Activated CD4-positive, alpha-beta T cell treated with anti-CD3 and anti-CD28 coated beads, Interleukin-2, amount 10 ng/mL, durations not matched to agents 7 days and 5 days (primary cell): Measurements from ENCODE around the gene MROH2A. TPM values are rescaled to one million over a fixed set of nuclear protein-coding genes. Genes with fewer than 3 reads are reported as not detected.

Experiments used
- CTCF ChIA-PET: fragments of 350-600 bp; sonication (Branson Sonifier 250); formaldehyde crosslinking; loops from one replicate; lab custom pipeline; 2021; ENCODE audit warnings: antibody characterized with exemption; lab: Charles Lee
- POLR2A ChIA-PET: fragments of 350-600 bp; sonication (Branson Sonifier 250); formaldehyde crosslinking; loops from one replicate; lab custom pipeline; 2021; ENCODE audit warnings: antibody characterized with exemption; lab: Charles Lee
- DNase-seq: peaks from one replicate; pipeline ENCODE4 v3.0.0-alpha.2; 2020
- H3K27ac Mint-ChIP-seq: one replicate; pipeline ENCODE4 v1.8.0; 2021; ENCODE audit warnings: mild to moderate bottlenecking, moderate library complexity, mixed read lengths
- H3K27me3 Mint-ChIP-seq: one replicate; pipeline ENCODE4 v1.8.0; 2021; ENCODE audit warnings: mixed read lengths
- H3K36me3 Mint-ChIP-seq: one replicate; pipeline ENCODE4 v1.8.0; 2021; ENCODE audit warnings: low read depth, mixed read lengths
- H3K4me1 Mint-ChIP-seq: one replicate; pipeline ENCODE4 v1.8.0; 2021; ENCODE audit warnings: mixed read lengths
- H3K4me3 Mint-ChIP-seq: one replicate; pipeline ENCODE4 v1.8.0; 2021; ENCODE audit warnings: mild to moderate bottlenecking, moderate library complexity, mixed read lengths
- H3K9me3 Mint-ChIP-seq: one replicate; pipeline ENCODE4 v1.8.0; 2021; ENCODE audit warnings: mixed read lengths
- total RNA-seq, 2 experiments: library from RNA; stranded (reverse); gene quantifications; one replicate each; pipeline ENCODE4 v1.2.3, GENCODE V29; 2021

The MROH2A gene
- total RNA-seq, 2 experiments from 2014 or later: not detected

GRCh38 chr2:233811732-233812131, 33.6 kb downstream of the MROH2A start:
- CTCF ChIA-PET: no interaction called here
- Mint-ChIP-seq H3K9me3 (no peaks in the 10 kb centered on the region), H3K4me1 (no peaks in the 10 kb centered on the region), H3K36me3 (no peaks in the 10 kb centered on the region), H3K27ac (no peak overlapping the region), H3K4me3 (no peak overlapping the region), H3K27me3 (peaks cover 7% of the 10 kb centered on the region)
- DNase-seq: no peak
- POLR2A ChIA-PET: no interaction called here

GRCh38 chr2:233813236-233814055, 35.3 kb downstream of the MROH2A start:
- no peaks in the 10 kb centered on the region for H3K36me3 Mint-ChIP-seq
- no peak overlapping the region for H3K4me3 Mint-ChIP-seq
- H3K27me3 Mint-ChIP-seq: peaks cover 7% of the 10 kb centered on the region
- no peaks in the 10 kb centered on the region for H3K4me1 Mint-ChIP-seq
- CTCF ChIA-PET: interaction anchor here (0.6 to 1.0 kb wide), 4 partner anchors 11 to 50 kb away, joined by 3 to 5 read pairs (median 4); no protein-coding TSS in a partner anchor
- no peak overlapping the region for H3K27ac Mint-ChIP-seq
- H3K9me3 Mint-ChIP-seq: no peaks in the 10 kb centered on the region
- POLR2A ChIA-PET: no interaction called here
- DNase-seq: no peak

- no peaks in the 10 kb centered on the region for H3K9me3 Mint-ChIP-seq
- no peak overlapping the region for H3K27ac Mint-ChIP-seq
- H3K36me3 Mint-ChIP-seq: no peaks in the 10 kb centered on the region
- no peak for DNase-seq
- H3K4me3 Mint-ChIP-seq: no peak overlapping the region
- ChIA-PET POLR2A (no interaction called here), CTCF (interaction anchor here (0.6 to 1.0 kb wide), 4 partner anchors 10 to 50 kb away, joined by 3 to 5 read pairs (median 3); no protein-coding TSS in a partner anchor)
- no peaks in the 10 kb centered on the region for H3K4me1 Mint-ChIP-seq
- H3K27me3 Mint-ChIP-seq: peaks cover 7% of the 10 kb centered on the region
These were observed 36.1 kb downstream of the MROH2A start for GRCh38 chr2:233814056-233814835.

- Mint-ChIP-seq H3K4me1 (no peaks in the 10 kb centered on the region), H3K9me3 (no peaks in the 10 kb centered on the region), H3K36me3 (no peaks in the 10 kb centered on the region), H3K4me3 (no peak overlapping the region), H3K27me3 (peaks cover 7% of the 10 kb centered on the region), H3K27ac (no peak overlapping the region)
- DNase-seq: no peak
- ChIA-PET POLR2A (no interaction called here), CTCF (no interaction called here)
These were observed 37.7 kb downstream of the MROH2A start for GRCh38 chr2:233815861-233816260.

- Mint-ChIP-seq H3K9me3 (no peaks in the 10 kb centered on the region), H3K4me3 (no peak overlapping the region), H3K4me1 (no peaks in the 10 kb centered on the region), H3K36me3 (no peaks in the 10 kb centered on the region), H3K27ac (no peak overlapping the region), H3K27me3 (peaks cover 7% of the 10 kb centered on the region)
- ChIA-PET POLR2A (no interaction called here), CTCF (no interaction called here)
- DNase-seq: no peak
These were observed 38.2 kb downstream of the MROH2A start for GRCh38 chr2:233816334-233816733.

GRCh38 chr2:233816771-233817170, 38.6 kb downstream of the MROH2A start:
- DNase-seq: no peak
- CTCF ChIA-PET: no interaction called here
- Mint-ChIP-seq H3K27ac (no peak overlapping the region), H3K27me3 (peaks cover 7% of the 10 kb centered on the region), H3K9me3 (no peaks in the 10 kb centered on the region), H3K36me3 (no peaks in the 10 kb centered on the region), H3K4me1 (no peaks in the 10 kb centered on the region), H3K4me3 (no peak overlapping the region)
- POLR2A ChIA-PET: no interaction called here

- Mint-ChIP-seq H3K4me3 (no peak overlapping the region), H3K4me1 (no peaks in the 10 kb centered on the region), H3K9me3 (no peaks in the 10 kb centered on the region), H3K27ac (no peak overlapping the region), H3K27me3 (peaks cover 7% of the 10 kb centered on the region), H3K36me3 (no peaks in the 10 kb centered on the region)
- POLR2A ChIA-PET: no interaction called here
- no peak for DNase-seq
- CTCF ChIA-PET: interaction anchor here (1.0 kb wide), 1 partner anchor 20 kb away, joined by 3 read pairs; no protein-coding TSS in a partner anchor
These were observed 39.3 kb downstream of the MROH2A start for GRCh38 chr2:233817361-233817911.

GRCh38 chr2:233817995-233818638, 40.0 kb downstream of the MROH2A start:
- ChIA-PET CTCF (interaction anchor here (1.0 kb wide), 1 partner anchor 21 kb away, joined by 3 read pairs; no protein-coding TSS in a partner anchor), POLR2A (no interaction called here)
- peaks cover 7% of the 10 kb centered on the region for H3K27me3 Mint-ChIP-seq
- H3K9me3 Mint-ChIP-seq: no peaks in the 10 kb centered on the region
- H3K36me3 Mint-ChIP-seq: no peaks in the 10 kb centered on the region
- no peak overlapping the region for H3K27ac Mint-ChIP-seq
- DNase-seq: no peak
- no peaks in the 10 kb centered on the region for H3K4me1 Mint-ChIP-seq
- no peak overlapping the region for H3K4me3 Mint-ChIP-seq

- DNase-seq: no peak
- Mint-ChIP-seq H3K9me3 (no peaks in the 10 kb centered on the region), H3K4me3 (no peak overlapping the region), H3K4me1 (no peaks in the 10 kb centered on the region), H3K36me3 (no peaks in the 10 kb centered on the region), H3K27me3 (peaks cover 7% of the 10 kb centered on the region), H3K27ac (no peak overlapping the region)
- POLR2A ChIA-PET: no interaction called here
- CTCF ChIA-PET: no interaction called here
These were observed 40.8 kb downstream of the MROH2A start for GRCh38 chr2:233818639-233819621.

- no peak overlapping the region for H3K27ac Mint-ChIP-seq
- no peaks in the 10 kb centered on the region for H3K36me3 Mint-ChIP-seq
- no peak overlapping the region for H3K4me3 Mint-ChIP-seq
- DNase-seq: no peak
- no peaks in the 10 kb centered on the region for H3K4me1 Mint-ChIP-seq
- CTCF ChIA-PET: interaction anchor here (0.6 to 1.5 kb wide), 2 partner anchors 37 to 61 kb away, joined by 3 to 5 read pairs; no protein-coding TSS in a partner anchor
- no peaks in the 10 kb centered on the region for H3K9me3 Mint-ChIP-seq
- peaks cover 5% of the 10 kb centered on the region for H3K27me3 Mint-ChIP-seq
- POLR2A ChIA-PET: no interaction called here
These were observed 42.0 kb downstream of the MROH2A start for GRCh38 chr2:233819884-233820773.

GRCh38 chr2:233820774-233821105, 42.6 kb downstream of the MROH2A start:
- no peaks in the 10 kb centered on the region for H3K4me1 Mint-ChIP-seq
- H3K27ac Mint-ChIP-seq: no peak overlapping the region
- no peak overlapping the region for H3K4me3 Mint-ChIP-seq
- no peaks in the 10 kb centered on the region for H3K9me3 Mint-ChIP-seq
- peaks cover 3% of the 10 kb centered on the region for H3K27me3 Mint-ChIP-seq
- CTCF ChIA-PET: interaction anchor here (0.6 to 1.5 kb wide), 3 partner anchors 37 to 121 kb away, joined by 3 to 5 read pairs (median 3); no protein-coding TSS in a partner anchor
- POLR2A ChIA-PET: no interaction called here
- no peaks in the 10 kb centered on the region for H3K36me3 Mint-ChIP-seq
- DNase-seq: no peak
